Adipocyte (in vitro differentiated cells): ENCODE measurements around the gene KATNB1.
"Not testable (repeated sequence)": the region's sequence is repeated elsewhere in the genome, so short reads cannot be mapped to it uniquely, and the experiment has no call there.

Experiments used
- DNase-seq: peaks from one replicate; pipeline ENCODE4 v3.0.0-alpha.2; 2015; ENCODE audit warnings: low read depth
- H3K27me3 ChIP-seq: replicated peaks from 2 replicates; pipeline ENCODE4 v1.7.0; 2013; ENCODE audit warnings: mild to moderate bottlenecking, low read length, moderate library complexity; ENCODE audit not compliant: control insufficient read depth, insufficient read depth
- H3K36me3 ChIP-seq: 2 replicates; pipeline ENCODE4 v1.7.0; 2013; ENCODE audit warnings: low read length, mild to moderate bottlenecking, moderate library complexity; ENCODE audit not compliant: control insufficient read depth, insufficient read depth, severe bottlenecking
- H3K4me1 ChIP-seq: 2 replicates; pipeline ENCODE4 v1.7.0; 2013; ENCODE audit warnings: mild to moderate bottlenecking, low read length, moderate library complexity; ENCODE audit not compliant: control insufficient read depth, insufficient read depth
- H3K4me3 ChIP-seq: 2 replicates; pipeline ENCODE4 v1.7.0; 2013; ENCODE audit warnings: mild to moderate bottlenecking, low read length, moderate library complexity
- H3K9ac ChIP-seq: 2 replicates; pipeline ENCODE4 v1.7.0; 2013; ENCODE audit warnings: mild to moderate bottlenecking, low read length, moderate library complexity
- H3K9me3 ChIP-seq: 2 replicates; pipeline ENCODE4 v1.7.0; 2013; ENCODE audit warnings: mild to moderate bottlenecking, low read length, moderate library complexity; ENCODE audit not compliant: control insufficient read depth

Gene KATNB1

GRCh38 chr16:57704011-57704904, 31.3 kb upstream of the KATNB1 start:
- Histone ChIP-seq H3K9me3 (peaks cover 4% of the 10 kb centered on the region), H3K4me3 (no peak overlapping the region), H3K27me3 (peaks cover 27% of the 10 kb centered on the region), H3K36me3 (no peaks in the 10 kb centered on the region), H3K9ac (no peak overlapping the region), H3K4me1 (no peaks in the 10 kb centered on the region)
- no peak for DNase-seq

GRCh38 chr16:57704905-57705852, 30.4 kb upstream of the KATNB1 start:
- Histone ChIP-seq H3K4me3 (no peak overlapping the region), H3K36me3 (no peaks in the 10 kb centered on the region)

GRCh38 chr16:57706717-57707116, 28.9 kb upstream of the KATNB1 start:
- DNase-seq = no peak
- no peak overlapping the region for H3K9ac ChIP-seq
- no peaks in the 10 kb centered on the region for H3K4me1 ChIP-seq
- H3K4me3 ChIP-seq = no peak overlapping the region
- peaks cover 4% of the 10 kb centered on the region for H3K9me3 ChIP-seq
- no peaks in the 10 kb centered on the region for H3K36me3 ChIP-seq
- peaks cover 28% of the 10 kb centered on the region for H3K27me3 ChIP-seq

More at GRCh38 chr16:57704905-57705852, 30.4 kb upstream of the KATNB1 start:
- H3K9ac ChIP-seq = no peak overlapping the region
- no peaks in the 10 kb centered on the region for H3K4me1 ChIP-seq
- peaks cover 4% of the 10 kb centered on the region for H3K9me3 ChIP-seq
- H3K27me3 ChIP-seq = peaks cover 23% of the 10 kb centered on the region
- DNase-seq = no peak

GRCh38 chr16:57707331-57707730, 28.2 kb upstream of the KATNB1 start:
- Histone ChIP-seq H3K9me3 (peaks cover 4% of the 10 kb centered on the region), H3K4me3 (no peak overlapping the region), H3K36me3 (no peaks in the 10 kb centered on the region), H3K27me3 (peaks cover 31% of the 10 kb centered on the region), H3K4me1 (no peaks in the 10 kb centered on the region), H3K9ac (no peak overlapping the region)
- no peak for DNase-seq

- H3K4me1 ChIP-seq = no peaks in the 10 kb centered on the region
- DNase-seq = no peak
- H3K9me3 ChIP-seq = peaks cover 4% of the 10 kb centered on the region
- H3K4me3 ChIP-seq = no peak overlapping the region
- peaks cover 36% of the 10 kb centered on the region for H3K27me3 ChIP-seq
- H3K36me3 ChIP-seq = no peaks in the 10 kb centered on the region
- H3K9ac ChIP-seq = no peak overlapping the region
These were observed 27.4 kb upstream of the KATNB1 start for GRCh38 chr16:57708168-57708567.

GRCh38 chr16:57709663-57710062, 25.9 kb upstream of the KATNB1 start:
- Histone ChIP-seq H3K9ac (no peak overlapping the region), H3K9me3 (peaks cover 4% of the 10 kb centered on the region), H3K36me3 (no peaks in the 10 kb centered on the region), H3K27me3 (peaks cover 40% of the 10 kb centered on the region), H3K4me1 (no peaks in the 10 kb centered on the region), H3K4me3 (no peak overlapping the region)
- DNase-seq = no peak

GRCh38 chr16:57711346-57711745, 24.2 kb upstream of the KATNB1 start:
- Histone ChIP-seq H3K4me1 (no peaks in the 10 kb centered on the region), H3K27me3 (peaks cover 45% of the 10 kb centered on the region), H3K4me3 (no peak overlapping the region), H3K36me3 (no peaks in the 10 kb centered on the region), H3K9me3 (no peaks in the 10 kb centered on the region), H3K9ac (no peak overlapping the region)
- DNase-seq = no peak

GRCh38 chr16:57711993-57712392, 23.6 kb upstream of the KATNB1 start:
- Histone ChIP-seq H3K9me3 (no peaks in the 10 kb centered on the region), H3K36me3 (no peaks in the 10 kb centered on the region), H3K4me3 (no peak overlapping the region), H3K4me1 (no peaks in the 10 kb centered on the region), H3K27me3 (peaks cover 45% of the 10 kb centered on the region), H3K9ac (no peak overlapping the region)
- no peak for DNase-seq

GRCh38 chr16:57712569-57712968, 23.0 kb upstream of the KATNB1 start:
- not testable (repeated sequence) for H3K9me3 ChIP-seq, H3K36me3 ChIP-seq, DNase-seq, H3K4me3 ChIP-seq, H3K9ac ChIP-seq, H3K4me1 ChIP-seq
- peaks cover 46% of the 10 kb centered on the region for H3K27me3 ChIP-seq

GRCh38 chr16:57713596-57713995, 22.0 kb upstream of the KATNB1 start:
- no peak for DNase-seq
- Histone ChIP-seq H3K36me3 (no peaks in the 10 kb centered on the region), H3K4me3 (no peak overlapping the region), H3K27me3 (peaks cover 56% of the 10 kb centered on the region), H3K9me3 (no peaks in the 10 kb centered on the region), H3K9ac (no peak overlapping the region), H3K4me1 (no peaks in the 10 kb centered on the region)

GRCh38 chr16:57714047-57714446, 21.5 kb upstream of the KATNB1 start:
- Histone ChIP-seq H3K4me1 (no peaks in the 10 kb centered on the region), H3K9me3 (no peaks in the 10 kb centered on the region), H3K36me3 (no peaks in the 10 kb centered on the region), H3K9ac (no peak overlapping the region), H3K4me3 (no peak overlapping the region), H3K27me3 (peaks cover 57% of the 10 kb centered on the region)
- DNase-seq = no peak
